NT2/D1 (cell line): Measurements from ENCODE around the gene RBFOX2.

Experiments used
- DNase-seq: peaks from one replicate; pipeline ENCODE4 v3.0.0-alpha.2; 2011; ENCODE audit warnings: low read depth, low spot score
- H3K27me3 ChIP-seq: 2 replicates; pipeline ENCODE4 v1.6.0; 2011; ENCODE audit warnings: mild to moderate bottlenecking; ENCODE audit not compliant: insufficient read length, insufficient read depth
- H3K36me3 ChIP-seq: 2 replicates; pipeline ENCODE4 v1.6.1; 2011; ENCODE audit warnings: mild to moderate bottlenecking, low read length, mixed read lengths; ENCODE audit not compliant: insufficient read depth, insufficient read length
- H3K4me1 ChIP-seq: 2 replicates; pipeline ENCODE4 v1.5.1; 2011; ENCODE audit not compliant: insufficient read depth, insufficient read length
- H3K4me3 ChIP-seq: 2 replicates; pipeline ENCODE4 v1.5.1; 2011; ENCODE audit warnings: low read depth; ENCODE audit not compliant: insufficient read length
- H3K9ac ChIP-seq: 2 replicates; pipeline ENCODE4 v1.6.0; 2011; ENCODE audit warnings: low read depth; ENCODE audit not compliant: insufficient read length
- H3K9me3 ChIP-seq: 2 replicates; pipeline ENCODE4 v1.5.1; 2011; ENCODE audit warnings: mild to moderate bottlenecking, low read length; ENCODE audit not compliant: insufficient read depth
- SUZ12 ChIP-seq: IDR thresholded peaks from 2 replicates; pipeline ENCODE4 v1.6.1; 2011; ENCODE audit not compliant: insufficient read length, insufficient read depth; ENCODE audit errors: extremely low read depth
- YY1 ChIP-seq: IDR thresholded peaks from 2 replicates; pipeline ENCODE4 v1.6.1; 2011; ENCODE audit not compliant: insufficient read length, insufficient read depth
- ZNF274 ChIP-seq: IDR thresholded peaks from 2 replicates; pipeline ENCODE4 v1.6.1; 2011; ENCODE audit warnings: mild to moderate bottlenecking, low read depth, low read length

Gene RBFOX2

DNA sequence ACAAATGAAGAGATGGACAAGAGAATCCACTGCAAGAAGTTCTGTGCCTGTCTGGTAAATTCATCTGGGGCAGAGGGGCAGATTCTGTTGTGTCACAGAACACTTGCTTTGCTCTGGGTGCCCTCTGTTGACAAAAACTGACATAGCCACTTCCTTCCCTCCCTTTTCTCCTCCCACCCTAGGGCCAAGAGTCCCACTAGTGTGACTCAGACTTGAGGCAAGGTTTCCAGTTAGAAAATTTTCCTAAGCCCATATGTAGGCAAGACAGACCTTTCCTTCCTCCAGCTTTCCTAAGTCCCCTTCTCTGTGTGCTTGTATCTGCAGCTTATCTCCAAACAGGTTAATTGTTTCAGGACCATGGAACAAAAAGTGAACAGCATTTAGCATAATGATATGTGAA lies 106.8 kb downstream of the RBFOX2 start:
- Histone ChIP-seq H3K9ac (no peak overlapping the region), H3K36me3 (no peaks in the 10 kb centered on the region), H3K27me3 (no peaks in the 10 kb centered on the region), H3K4me3 (no peak overlapping the region), H3K9me3 (no peaks in the 10 kb centered on the region), H3K4me1 (no peaks in the 10 kb centered on the region)
- peak; percentile 35 for DNase-seq
- no peak for TF ChIP-seq ZNF274
- no peak for TF ChIP-seq YY1
- TF ChIP-seq SUZ12: no peak

GRCh38 chr22:35921044-35921443 lies 107.6 kb downstream of the RBFOX2 start:
- Histone ChIP-seq H3K4me1 (no peaks in the 10 kb centered on the region), H3K4me3 (no peak overlapping the region), H3K9ac (no peak overlapping the region)

DNA sequence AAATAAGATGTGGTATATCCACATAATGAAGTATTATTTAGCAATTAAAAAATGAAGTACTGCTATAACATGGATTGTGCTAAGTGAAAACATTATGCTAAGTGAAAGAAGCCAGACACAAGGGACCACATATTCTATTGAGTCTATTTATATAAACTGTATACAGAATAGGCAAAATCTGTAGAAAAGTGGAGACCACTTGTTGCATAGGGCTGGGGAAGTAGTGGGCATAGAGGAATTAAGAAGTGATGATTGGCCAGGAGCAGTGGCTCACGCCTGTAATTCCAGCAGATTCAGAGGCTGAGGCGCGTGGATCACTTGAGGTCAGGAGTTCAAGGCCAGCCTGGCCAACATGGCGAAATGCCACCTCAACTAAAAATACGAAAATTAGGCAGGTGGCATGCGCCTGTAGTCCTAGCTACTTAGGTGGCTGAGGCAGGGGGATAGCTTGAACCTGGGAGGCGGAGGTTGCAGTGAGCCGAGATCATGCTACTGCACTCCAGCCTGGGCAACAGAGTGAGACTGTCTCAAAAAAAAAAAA lies 109.6 kb downstream of the RBFOX2 start:
- H3K9ac ChIP-seq: no peak overlapping the region

More at GRCh38 chr22:35921044-35921443, 107.6 kb downstream of the RBFOX2 start:
- DNase-seq: no peak
- Histone ChIP-seq H3K36me3 (no peaks in the 10 kb centered on the region), H3K9me3 (no peaks in the 10 kb centered on the region), H3K27me3 (no peaks in the 10 kb centered on the region)
- TF ChIP-seq ZNF274 (no peak), SUZ12 (no peak), YY1 (no peak)

GRCh38 chr22:35918456-35918855 lies 110.2 kb downstream of the RBFOX2 start:
- no peaks in the 10 kb centered on the region for H3K36me3 ChIP-seq
- H3K9me3 ChIP-seq: no peaks in the 10 kb centered on the region
- H3K9ac ChIP-seq: no peak overlapping the region
- H3K27me3 ChIP-seq: no peaks in the 10 kb centered on the region
- H3K4me1 ChIP-seq: no peaks in the 10 kb centered on the region
- TF ChIP-seq ZNF274 (no peak), SUZ12 (no peak), YY1 (no peak)
- no peak overlapping the region for H3K4me3 ChIP-seq
- DNase-seq: no peak

More for the DNA sequence above, 109.6 kb downstream of the RBFOX2 start:
- H3K9me3 ChIP-seq: no peaks in the 10 kb centered on the region
- H3K27me3 ChIP-seq: no peaks in the 10 kb centered on the region
- no peaks in the 10 kb centered on the region for H3K36me3 ChIP-seq
- DNase-seq: no peak
- no peak overlapping the region for H3K4me3 ChIP-seq
- no peaks in the 10 kb centered on the region for H3K4me1 ChIP-seq
- TF ChIP-seq ZNF274 (no peak), SUZ12 (no peak), YY1 (no peak)

DNA sequence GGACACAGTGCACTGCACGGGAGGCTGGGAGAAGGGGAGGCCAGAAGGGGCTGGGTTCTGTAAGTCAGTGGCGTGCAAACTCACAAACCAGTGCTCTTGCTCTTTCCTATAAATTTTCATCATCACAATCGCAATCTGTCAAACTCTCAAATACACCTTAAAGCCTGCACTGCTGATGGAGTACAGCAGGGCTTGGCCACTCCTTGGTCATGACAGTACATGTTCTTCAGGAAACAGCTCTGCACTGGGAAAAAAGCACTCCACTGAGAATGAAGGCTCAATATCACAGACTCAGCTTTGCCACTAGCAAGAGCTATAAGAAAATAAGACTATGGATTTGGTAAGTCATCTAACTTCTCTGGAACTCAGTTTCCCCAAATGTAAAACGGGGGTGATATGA lies 111.0 kb downstream of the RBFOX2 start:
- TF ChIP-seq YY1 (no peak), SUZ12 (no peak), ZNF274 (no peak)
- Histone ChIP-seq H3K4me1 (no peaks in the 10 kb centered on the region), H3K27me3 (no peaks in the 10 kb centered on the region), H3K4me3 (no peak overlapping the region), H3K9ac (no peak overlapping the region), H3K9me3 (no peaks in the 10 kb centered on the region), H3K36me3 (no peaks in the 10 kb centered on the region)
- DNase-seq: no peak

DNA sequence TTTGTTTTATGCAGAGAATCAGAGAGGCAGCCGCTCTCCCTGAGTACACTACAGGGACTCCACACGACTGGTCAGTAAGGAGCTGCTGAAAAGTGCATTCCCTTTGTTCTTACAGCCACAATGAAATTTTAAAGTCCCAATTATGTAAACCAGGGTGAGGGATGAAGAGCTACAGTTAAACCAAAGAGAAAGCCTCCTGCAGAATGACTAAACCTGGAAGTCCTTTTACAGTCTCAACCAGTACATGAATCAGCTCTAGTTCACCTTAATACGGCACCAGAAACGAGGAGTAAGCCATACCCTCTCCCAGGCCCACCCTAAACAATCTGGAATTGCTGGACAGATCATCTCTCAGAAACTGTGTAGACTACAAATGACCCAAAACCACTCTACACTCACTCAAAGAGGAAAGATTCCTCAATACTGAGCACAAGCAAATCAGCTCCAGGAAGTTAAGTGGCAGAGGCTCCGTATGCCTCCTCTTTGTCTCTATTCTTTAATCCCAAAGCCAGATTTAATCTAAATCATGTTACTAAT lies 113.1 kb downstream of the RBFOX2 start:
- Histone ChIP-seq H3K4me1 (no peaks in the 10 kb centered on the region), H3K27me3 (no peaks in the 10 kb centered on the region), H3K36me3 (no peaks in the 10 kb centered on the region), H3K9ac (no peak overlapping the region), H3K4me3 (no peak overlapping the region), H3K9me3 (no peaks in the 10 kb centered on the region)
- no peak for TF ChIP-seq YY1
- no peak for TF ChIP-seq SUZ12
- no peak for TF ChIP-seq ZNF274
- DNase-seq: no peak

DNA sequence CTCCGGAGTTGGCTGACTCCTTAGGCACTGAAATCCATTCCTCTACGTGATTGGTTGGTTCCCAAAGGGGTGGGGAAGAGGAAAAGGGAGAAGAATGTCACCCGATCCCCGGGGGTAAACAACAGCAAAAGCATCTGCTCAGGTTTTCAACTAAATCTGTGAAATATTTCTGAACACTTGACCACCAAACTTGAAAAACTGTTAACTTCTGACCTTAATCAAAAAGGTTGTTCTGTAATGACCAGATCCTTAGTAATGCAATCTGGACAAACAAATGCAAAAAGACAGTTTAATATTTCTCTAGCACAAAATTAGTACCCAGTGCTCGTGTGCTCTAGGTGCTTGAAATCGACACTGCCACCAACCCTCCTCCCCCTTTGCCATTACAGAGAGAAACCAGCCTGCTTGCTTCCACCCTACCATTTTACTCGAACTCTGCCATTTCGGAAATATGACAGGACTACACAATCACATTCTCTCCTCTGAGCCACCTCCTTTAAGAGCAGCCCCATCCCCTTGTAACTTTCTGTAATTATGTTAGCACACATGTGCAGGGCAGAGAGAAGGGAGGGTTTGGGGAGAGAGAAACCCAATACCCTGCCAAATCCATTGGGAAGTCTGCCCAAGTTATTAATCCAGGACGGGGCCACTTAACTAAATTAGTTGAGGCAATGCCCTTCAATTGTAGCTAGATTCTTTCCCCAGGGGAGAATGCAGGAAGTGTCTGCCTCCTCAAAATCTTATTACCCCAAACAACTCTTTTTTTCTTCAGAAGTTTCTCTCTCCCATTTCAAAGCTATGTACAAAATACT lies 113.8 kb downstream of the RBFOX2 start:
- Histone ChIP-seq H3K27me3 (no peaks in the 10 kb centered on the region), H3K9me3 (no peaks in the 10 kb centered on the region), H3K36me3 (no peaks in the 10 kb centered on the region), H3K4me1 (no peaks in the 10 kb centered on the region), H3K9ac (no peak overlapping the region), H3K4me3 (no peak overlapping the region)
- peak; percentile 46 for DNase-seq
- TF ChIP-seq YY1: no peak
- TF ChIP-seq SUZ12: no peak
- TF ChIP-seq ZNF274: no peak
